Measurements from ENCODE around the gene TSPAN3.

The TSPAN3 gene

DNA sequence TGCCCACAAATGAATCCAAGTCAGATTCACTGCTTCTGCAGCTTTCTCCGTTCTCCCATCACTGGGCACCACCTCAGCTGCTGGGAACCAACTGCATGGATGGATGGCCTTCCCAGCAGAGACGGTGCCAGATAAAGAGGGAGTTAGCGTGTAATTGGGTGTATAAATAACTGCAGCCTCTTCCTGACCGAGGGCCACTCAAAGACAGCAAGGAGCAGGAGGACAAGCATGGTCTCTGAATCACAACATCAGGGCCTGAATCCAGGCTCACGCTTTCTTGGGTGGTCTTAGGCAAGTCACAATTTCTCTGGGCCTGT, 31.7 kb downstream of the TSPAN3 start:
- TF ChIP-seq TAF1 (IDR thresholded peaks at IDR 0.05; ENCODE audit: low read depth): no peak
- no peak for TF ChIP-seq CREB1 (IDR thresholded peaks at IDR 0.05; ENCODE audit: low read depth)
- no peak for TF ChIP-seq FOXM1 (IDR thresholded peaks at IDR 0.05; ENCODE audit: borderline replicate concordance, low read depth)
- TF ChIP-seq NFIC (IDR thresholded peaks at IDR 0.05): no peak
- TF ChIP-seq TCF12 (IDR thresholded peaks at IDR 0.05; ENCODE audit: low read depth): no peak
- TF ChIP-seq, protein P1, sequence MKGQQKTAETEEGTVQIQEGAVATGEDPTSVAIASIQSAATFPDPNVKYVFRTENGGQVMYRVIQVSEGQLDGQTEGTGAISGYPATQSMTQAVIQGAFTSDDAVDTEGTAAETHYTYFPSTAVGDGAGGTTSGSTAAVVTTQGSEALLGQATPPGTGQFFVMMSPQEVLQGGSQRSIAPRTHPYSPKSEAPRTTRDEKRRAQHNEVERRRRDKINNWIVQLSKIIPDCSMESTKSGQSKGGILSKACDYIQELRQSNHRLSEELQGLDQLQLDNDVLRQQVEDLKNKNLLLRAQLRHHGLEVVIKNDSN (IDR thresholded peaks at IDR 0.05): no peak
- no peak for TF ChIP-seq CEBPB (IDR thresholded peaks at IDR 0.05)
- TF ChIP-seq ZBTB7A (IDR thresholded peaks at IDR 0.05; ENCODE audit: low read depth): no peak
- no peak for TF ChIP-seq RAD21 (IDR thresholded peaks at IDR 0.05; ENCODE audit: low read depth)
- no peak for TF ChIP-seq YY1 (IDR thresholded peaks at IDR 0.05; ENCODE audit: low read depth)
- no peak for TF ChIP-seq EGR1 (IDR thresholded peaks at IDR 0.05)
- TF ChIP-seq EP300 (IDR thresholded peaks at IDR 0.05; ENCODE audit: borderline replicate concordance): no peak
- TF ChIP-seq, protein P2, sequence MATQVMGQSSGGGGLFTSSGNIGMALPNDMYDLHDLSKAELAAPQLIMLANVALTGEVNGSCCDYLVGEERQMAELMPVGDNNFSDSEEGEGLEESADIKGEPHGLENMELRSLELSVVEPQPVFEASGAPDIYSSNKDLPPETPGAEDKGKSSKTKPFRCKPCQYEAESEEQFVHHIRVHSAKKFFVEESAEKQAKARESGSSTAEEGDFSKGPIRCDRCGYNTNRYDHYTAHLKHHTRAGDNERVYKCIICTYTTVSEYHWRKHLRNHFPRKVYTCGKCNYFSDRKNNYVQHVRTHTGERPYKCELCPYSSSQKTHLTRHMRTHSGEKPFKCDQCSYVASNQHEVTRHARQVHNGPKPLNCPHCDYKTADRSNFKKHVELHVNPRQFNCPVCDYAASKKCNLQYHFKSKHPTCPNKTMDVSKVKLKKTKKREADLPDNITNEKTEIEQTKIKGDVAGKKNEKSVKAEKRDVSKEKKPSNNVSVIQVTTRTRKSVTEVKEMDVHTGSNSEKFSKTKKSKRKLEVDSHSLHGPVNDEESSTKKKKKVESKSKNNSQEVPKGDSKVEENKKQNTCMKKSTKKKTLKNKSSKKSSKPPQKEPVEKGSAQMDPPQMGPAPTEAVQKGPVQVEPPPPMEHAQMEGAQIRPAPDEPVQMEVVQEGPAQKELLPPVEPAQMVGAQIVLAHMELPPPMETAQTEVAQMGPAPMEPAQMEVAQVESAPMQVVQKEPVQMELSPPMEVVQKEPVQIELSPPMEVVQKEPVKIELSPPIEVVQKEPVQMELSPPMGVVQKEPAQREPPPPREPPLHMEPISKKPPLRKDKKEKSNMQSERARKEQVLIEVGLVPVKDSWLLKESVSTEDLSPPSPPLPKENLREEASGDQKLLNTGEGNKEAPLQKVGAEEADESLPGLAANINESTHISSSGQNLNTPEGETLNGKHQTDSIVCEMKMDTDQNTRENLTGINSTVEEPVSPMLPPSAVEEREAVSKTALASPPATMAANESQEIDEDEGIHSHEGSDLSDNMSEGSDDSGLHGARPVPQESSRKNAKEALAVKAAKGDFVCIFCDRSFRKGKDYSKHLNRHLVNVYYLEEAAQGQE (IDR thresholded peaks at IDR 0.05; ENCODE audit: low read depth): no peak
- TF ChIP-seq, protein P3, sequence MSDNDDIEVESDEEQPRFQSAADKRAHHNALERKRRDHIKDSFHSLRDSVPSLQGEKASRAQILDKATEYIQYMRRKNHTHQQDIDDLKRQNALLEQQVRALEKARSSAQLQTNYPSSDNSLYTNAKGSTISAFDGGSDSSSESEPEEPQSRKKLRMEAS (IDR thresholded peaks at IDR 0.05): no peak
- TF ChIP-seq TEAD4 (IDR thresholded peaks at IDR 0.05): no peak

DNA sequence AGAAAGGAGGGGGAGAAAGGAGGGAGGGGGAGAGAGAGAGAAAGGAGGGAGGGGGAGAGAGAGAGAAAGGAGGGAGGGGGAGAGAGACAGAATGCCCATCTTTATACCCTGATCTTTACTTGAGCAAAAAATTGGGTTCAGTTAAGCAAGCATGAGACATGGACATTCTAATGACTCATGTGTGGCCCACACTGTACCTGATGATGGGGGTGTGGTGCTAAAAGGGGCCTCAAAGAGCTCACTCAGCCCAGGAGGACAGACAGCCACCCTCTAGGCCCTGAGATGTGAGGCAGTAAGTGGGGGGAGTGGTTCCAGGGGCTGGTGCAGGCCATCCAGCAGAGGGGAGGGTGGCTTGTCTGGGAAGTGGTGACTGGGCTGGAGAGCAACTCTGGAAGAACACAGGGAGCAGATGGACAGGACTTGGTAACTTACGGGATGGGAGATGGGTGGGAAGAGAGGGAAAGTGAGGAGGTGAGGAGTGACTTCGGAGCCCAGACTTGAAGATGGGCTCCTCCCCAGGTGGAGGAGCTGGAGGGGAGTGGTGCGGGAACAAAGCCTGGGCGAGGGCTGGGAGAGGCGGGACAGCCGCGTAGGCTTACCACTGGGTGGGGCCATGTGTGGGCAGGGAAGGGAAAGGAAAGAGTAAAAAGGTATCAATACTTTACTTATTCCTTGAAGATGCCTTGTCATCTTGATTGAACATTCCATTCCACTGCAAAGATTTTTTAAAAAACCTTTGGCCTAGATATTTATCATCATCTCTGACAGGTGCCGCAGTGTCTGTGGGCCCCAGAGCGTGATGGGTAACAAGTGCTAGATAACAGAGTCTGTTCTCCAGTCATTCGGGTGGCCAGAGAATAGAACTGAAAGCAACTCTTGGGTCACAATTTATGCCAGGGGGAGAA, 32.3 kb downstream of the TSPAN3 start:
- TF ChIP-seq TAF1 (IDR thresholded peaks at IDR 0.05; ENCODE audit: low read depth) (no peak), EGR1 (IDR thresholded peaks at IDR 0.05) (no peak), EP300 (IDR thresholded peaks at IDR 0.05; ENCODE audit: borderline replicate concordance) (no peak), TEAD4 (IDR thresholded peaks at IDR 0.05) (no peak), NFIC (IDR thresholded peaks at IDR 0.05) (no peak), TCF12 (IDR thresholded peaks at IDR 0.05; ENCODE audit: low read depth) (no peak), ZBTB7A (IDR thresholded peaks at IDR 0.05; ENCODE audit: low read depth) (no peak)
- TF ChIP-seq, protein P3 (IDR thresholded peaks at IDR 0.05): no peak

DNA sequence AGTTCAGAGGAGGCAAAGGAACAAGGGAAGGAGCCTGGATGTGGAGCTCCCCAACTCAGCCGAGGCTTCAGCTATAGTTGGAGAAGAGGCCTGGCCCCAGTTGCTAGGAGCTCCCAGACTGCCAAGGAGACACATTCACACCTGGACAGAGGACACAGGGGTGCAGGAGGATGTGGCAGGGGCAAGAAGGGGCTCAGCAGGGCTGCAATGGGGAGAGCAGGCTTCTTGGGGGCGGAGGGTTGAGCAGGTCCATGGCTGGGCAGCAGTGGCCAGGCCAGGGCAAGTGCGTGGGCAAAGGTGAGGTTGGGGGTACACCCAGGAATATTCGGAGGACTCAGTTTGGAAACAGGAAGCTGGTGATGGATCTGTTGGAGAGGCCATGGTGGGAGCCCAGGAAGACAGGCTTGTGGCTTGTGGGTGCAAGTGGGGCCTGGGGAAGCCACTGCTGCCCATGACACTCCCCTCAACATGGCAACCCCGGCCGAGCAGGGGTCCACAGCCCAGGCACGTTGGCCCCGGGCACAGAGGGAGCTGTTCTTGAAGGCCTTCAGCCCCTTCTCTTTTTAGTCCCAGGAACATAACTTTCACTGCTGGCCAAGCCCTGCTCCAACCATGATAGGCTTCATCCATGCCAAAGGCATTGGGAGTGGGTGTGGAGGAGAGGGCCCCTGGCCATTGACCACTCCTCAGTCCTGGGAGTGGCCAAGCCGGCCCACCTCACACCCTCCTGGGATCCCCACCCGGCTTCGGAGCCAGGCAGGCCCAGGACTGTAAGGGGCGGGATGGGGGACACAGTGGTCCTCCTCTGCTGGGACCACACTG, 33.3 kb downstream of the TSPAN3 start:
- TF ChIP-seq TAF1 (IDR thresholded peaks at IDR 0.05; ENCODE audit: low read depth): no peak
- no peak for TF ChIP-seq FOXM1 (IDR thresholded peaks at IDR 0.05; ENCODE audit: borderline replicate concordance, low read depth)
- TF ChIP-seq, protein P3 (IDR thresholded peaks at IDR 0.05): no peak
- TF ChIP-seq ZBTB7A (IDR thresholded peaks at IDR 0.05; ENCODE audit: low read depth): no peak
- no peak for TF ChIP-seq NFIC (IDR thresholded peaks at IDR 0.05)
- no peak for TF ChIP-seq EP300 (IDR thresholded peaks at IDR 0.05; ENCODE audit: borderline replicate concordance)
- no peak for TF ChIP-seq EGR1 (IDR thresholded peaks at IDR 0.05)
- TF ChIP-seq TEAD4 (IDR thresholded peaks at IDR 0.05): no peak
- no peak for TF ChIP-seq TCF12 (IDR thresholded peaks at IDR 0.05; ENCODE audit: low read depth)
- TF ChIP-seq CREB1 (IDR thresholded peaks at IDR 0.05; ENCODE audit: low read depth): no peak
- no peak for TF ChIP-seq RAD21 (IDR thresholded peaks at IDR 0.05; ENCODE audit: low read depth)
- no peak for TF ChIP-seq YY1 (IDR thresholded peaks at IDR 0.05; ENCODE audit: low read depth)
- TF ChIP-seq CEBPB (IDR thresholded peaks at IDR 0.05): no peak
- TF ChIP-seq, protein P2 (IDR thresholded peaks at IDR 0.05; ENCODE audit: low read depth): no peak
- TF ChIP-seq, protein P1 (IDR thresholded peaks at IDR 0.05): no peak

DNA sequence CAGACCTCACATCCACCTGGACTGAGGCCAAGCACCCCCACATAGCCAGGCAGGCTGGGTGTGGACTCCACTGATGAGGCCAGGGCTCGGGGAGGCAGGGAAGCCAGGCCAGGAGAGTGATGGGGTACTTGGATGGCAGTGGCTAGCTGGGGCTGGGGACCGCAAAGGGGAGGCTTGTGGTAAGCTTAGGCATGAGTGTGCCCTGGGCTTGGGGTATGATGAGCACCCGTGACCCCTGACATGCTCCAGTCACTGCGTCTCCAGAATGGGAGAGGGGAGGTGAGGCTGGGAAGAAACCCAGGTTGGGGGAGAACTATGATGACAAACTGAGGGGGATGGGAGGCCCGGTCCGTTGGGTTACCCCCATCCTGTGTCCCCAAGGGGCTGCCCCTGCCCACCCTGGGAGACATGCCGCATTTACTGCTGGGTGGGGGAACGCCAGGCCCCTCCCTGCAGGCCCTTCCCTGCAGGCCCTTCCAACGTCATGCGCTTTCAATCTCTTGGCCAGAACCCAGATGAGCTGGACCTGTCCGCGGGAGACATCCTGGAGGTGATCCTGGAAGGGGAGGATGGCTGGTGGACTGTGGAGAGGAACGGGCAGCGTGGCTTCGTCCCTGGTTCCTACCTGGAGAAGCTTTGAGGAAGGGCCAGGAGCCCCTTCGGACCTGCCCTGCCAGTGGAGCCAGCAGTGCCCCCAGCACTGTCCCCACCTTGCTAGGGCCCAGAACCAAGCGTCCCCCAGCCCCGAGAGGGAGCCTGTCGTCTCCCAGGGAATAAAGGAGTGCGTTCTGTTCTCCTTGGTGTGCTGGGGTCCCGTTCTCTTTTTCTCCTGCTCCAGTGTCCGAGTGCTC, 34.1 kb downstream of the TSPAN3 start:
- TF ChIP-seq RAD21 (IDR thresholded peaks at IDR 0.05; ENCODE audit: low read depth) (no peak), TAF1 (IDR thresholded peaks at IDR 0.05; ENCODE audit: low read depth) (no peak), EP300 (IDR thresholded peaks at IDR 0.05; ENCODE audit: borderline replicate concordance) (no peak), TCF12 (IDR thresholded peaks at IDR 0.05; ENCODE audit: low read depth) (no peak), EGR1 (IDR thresholded peaks at IDR 0.05) (no peak), NFIC (IDR thresholded peaks at IDR 0.05) (no peak), YY1 (IDR thresholded peaks at IDR 0.05; ENCODE audit: low read depth) (no peak), CEBPB (IDR thresholded peaks at IDR 0.05) (no peak), CREB1 (IDR thresholded peaks at IDR 0.05; ENCODE audit: low read depth) (no peak), ZBTB7A (IDR thresholded peaks at IDR 0.05; ENCODE audit: low read depth) (no peak), TEAD4 (IDR thresholded peaks at IDR 0.05) (no peak), FOXM1 (IDR thresholded peaks at IDR 0.05; ENCODE audit: borderline replicate concordance, low read depth) (no peak)
- TF ChIP-seq, protein P2 (IDR thresholded peaks at IDR 0.05; ENCODE audit: low read depth): no peak
- TF ChIP-seq, protein P3 (IDR thresholded peaks at IDR 0.05): no peak
- TF ChIP-seq, protein P1 (IDR thresholded peaks at IDR 0.05): no peak
